HFFc6 (cell line): ENCODE data around the gene PSMG4. TPM values are rescaled to one million over a fixed set of nuclear protein-coding genes. Genes with fewer than 3 reads are reported as not detected.

Experiments
- DNase-seq: peaks from one replicate; pipeline ENCODE4 v3.0.0-alpha.2; 2018
- H3K27ac Mint-ChIP-seq: 2 replicates; pipeline ENCODE4 v1.8.0; 2020; ENCODE audit warnings: mild to moderate bottlenecking, mixed read lengths
- H3K27me3 Mint-ChIP-seq: 2 replicates; pipeline ENCODE4 v1.8.0; 2021; ENCODE audit warnings: mild to moderate bottlenecking, moderate library complexity, mixed read lengths; ENCODE audit not compliant: insufficient read depth
- H3K36me3 Mint-ChIP-seq: 2 replicates; pipeline ENCODE4 v1.8.0; 2021; ENCODE audit warnings: low read depth, mixed read lengths
- H3K4me1 Mint-ChIP-seq: 2 replicates; pipeline ENCODE4 v1.8.0; 2020; ENCODE audit warnings: low read depth, mixed read lengths
- H3K4me3 Mint-ChIP-seq: 2 replicates; pipeline ENCODE4 v1.8.0; 2020; ENCODE audit warnings: mild to moderate bottlenecking, moderate library complexity, mixed read lengths
- H3K9me3 Mint-ChIP-seq: 2 replicates; pipeline ENCODE4 v1.8.0; 2020; ENCODE audit warnings: mild to moderate bottlenecking, mixed read lengths
- total RNA-seq, 6 experiments: library from RNA; stranded (reverse); fragmentation: NEBNext Ultra II Directional; extraction: Animal tissue kit (Norgen Biotek cat#: 25700); gene quantifications; 2 replicates in 1 of 6; 3 replicates in 5 of 6; pipeline ENCODE4 v1.2.3, GENCODE V29; 2021
- TF ChIP-seq, protein P1 (sequence below): fragments of 200-600 bp; sonication (generic); IDR thresholded peaks from 2 replicates; pipeline ENCODE4 v1.5.0; 2021; ENCODE audit warnings: antibody characterized with exemption, mild to moderate bottlenecking

The PSMG4 gene
- total RNA-seq, 6 experiments from 2014 or later, result 14.9 to 20.1 (median 17.6) TPM

DNA sequence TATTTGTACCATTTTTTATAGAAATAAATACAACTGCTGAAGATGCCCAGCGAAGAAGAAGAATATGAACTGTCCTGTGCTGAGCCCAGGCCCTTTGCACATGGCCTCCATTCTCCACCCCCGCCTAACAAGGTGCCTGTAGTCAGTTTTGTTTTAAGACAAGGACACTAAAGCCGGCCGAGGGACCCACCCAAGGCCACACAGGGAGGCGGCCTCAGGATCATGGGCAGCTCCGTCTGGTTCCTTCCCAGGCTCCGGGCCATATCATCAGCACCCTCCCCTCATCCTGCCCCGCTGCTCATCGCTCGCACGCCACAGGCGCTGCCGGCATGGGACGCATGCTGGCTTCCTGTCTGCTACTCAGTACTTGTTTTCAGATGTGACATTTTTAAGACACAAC, 21.3 kb downstream of the PSMG4 start:
- H3K4me3 Mint-ChIP-seq, result no peak overlapping the region
- no peaks in the 10 kb centered on the region for H3K36me3 Mint-ChIP-seq
- TF ChIP-seq, protein P1, sequence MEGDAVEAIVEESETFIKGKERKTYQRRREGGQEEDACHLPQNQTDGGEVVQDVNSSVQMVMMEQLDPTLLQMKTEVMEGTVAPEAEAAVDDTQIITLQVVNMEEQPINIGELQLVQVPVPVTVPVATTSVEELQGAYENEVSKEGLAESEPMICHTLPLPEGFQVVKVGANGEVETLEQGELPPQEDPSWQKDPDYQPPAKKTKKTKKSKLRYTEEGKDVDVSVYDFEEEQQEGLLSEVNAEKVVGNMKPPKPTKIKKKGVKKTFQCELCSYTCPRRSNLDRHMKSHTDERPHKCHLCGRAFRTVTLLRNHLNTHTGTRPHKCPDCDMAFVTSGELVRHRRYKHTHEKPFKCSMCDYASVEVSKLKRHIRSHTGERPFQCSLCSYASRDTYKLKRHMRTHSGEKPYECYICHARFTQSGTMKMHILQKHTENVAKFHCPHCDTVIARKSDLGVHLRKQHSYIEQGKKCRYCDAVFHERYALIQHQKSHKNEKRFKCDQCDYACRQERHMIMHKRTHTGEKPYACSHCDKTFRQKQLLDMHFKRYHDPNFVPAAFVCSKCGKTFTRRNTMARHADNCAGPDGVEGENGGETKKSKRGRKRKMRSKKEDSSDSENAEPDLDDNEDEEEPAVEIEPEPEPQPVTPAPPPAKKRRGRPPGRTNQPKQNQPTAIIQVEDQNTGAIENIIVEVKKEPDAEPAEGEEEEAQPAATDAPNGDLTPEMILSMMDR, result no peak
- no peak overlapping the region for H3K27ac Mint-ChIP-seq
- H3K4me1 Mint-ChIP-seq, result peaks cover 30% of the 10 kb centered on the region
- no peaks in the 10 kb centered on the region; the same call in 1 of the 2 replicates for H3K27me3 Mint-ChIP-seq
- DNase-seq, result no peak
- H3K9me3 Mint-ChIP-seq, result no peaks in the 10 kb centered on the region

DNA sequence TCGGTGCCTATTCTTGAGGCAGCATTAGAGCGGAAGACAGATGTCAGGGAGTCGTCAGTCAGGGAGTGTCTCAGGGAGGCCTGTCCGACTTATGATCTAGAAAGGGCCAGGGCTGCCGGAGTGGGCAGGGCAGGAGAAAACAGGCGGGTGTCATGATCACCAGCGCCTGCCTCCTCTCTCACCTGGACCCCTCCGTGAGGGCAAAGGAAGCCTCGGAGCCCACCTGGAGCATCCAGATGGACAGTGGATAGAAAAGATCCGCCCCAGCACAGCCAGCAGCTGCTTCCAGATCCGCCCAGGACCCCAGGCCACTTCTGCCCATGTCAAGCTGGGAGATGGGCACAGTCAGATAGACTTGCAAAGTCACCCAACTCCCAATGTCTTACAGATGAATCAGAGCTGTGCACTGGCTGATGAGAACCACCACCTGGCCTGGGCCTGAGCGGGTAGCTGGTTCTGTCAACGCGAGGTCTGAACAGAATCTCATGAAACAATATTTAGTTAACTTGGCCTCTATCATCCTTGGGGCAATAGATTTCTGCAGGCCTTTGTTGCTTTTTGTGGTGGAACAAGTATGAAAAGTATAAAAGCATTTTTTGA, 22.2 kb downstream of the PSMG4 start:
- TF ChIP-seq, protein P1, result no peak
- no peak for DNase-seq
- Mint-ChIP-seq H3K36me3 (no peaks in the 10 kb centered on the region), H3K4me1 (peaks cover 30% of the 10 kb centered on the region), H3K27ac (peak overlapping the region; percentile 83; the same call in 1 of the 2 replicates), H3K9me3 (no peaks in the 10 kb centered on the region), H3K27me3 (peaks cover 2% of the 10 kb centered on the region), H3K4me3 (peak overlapping the region; percentile 60; the same call in 1 of the 2 replicates)

DNA sequence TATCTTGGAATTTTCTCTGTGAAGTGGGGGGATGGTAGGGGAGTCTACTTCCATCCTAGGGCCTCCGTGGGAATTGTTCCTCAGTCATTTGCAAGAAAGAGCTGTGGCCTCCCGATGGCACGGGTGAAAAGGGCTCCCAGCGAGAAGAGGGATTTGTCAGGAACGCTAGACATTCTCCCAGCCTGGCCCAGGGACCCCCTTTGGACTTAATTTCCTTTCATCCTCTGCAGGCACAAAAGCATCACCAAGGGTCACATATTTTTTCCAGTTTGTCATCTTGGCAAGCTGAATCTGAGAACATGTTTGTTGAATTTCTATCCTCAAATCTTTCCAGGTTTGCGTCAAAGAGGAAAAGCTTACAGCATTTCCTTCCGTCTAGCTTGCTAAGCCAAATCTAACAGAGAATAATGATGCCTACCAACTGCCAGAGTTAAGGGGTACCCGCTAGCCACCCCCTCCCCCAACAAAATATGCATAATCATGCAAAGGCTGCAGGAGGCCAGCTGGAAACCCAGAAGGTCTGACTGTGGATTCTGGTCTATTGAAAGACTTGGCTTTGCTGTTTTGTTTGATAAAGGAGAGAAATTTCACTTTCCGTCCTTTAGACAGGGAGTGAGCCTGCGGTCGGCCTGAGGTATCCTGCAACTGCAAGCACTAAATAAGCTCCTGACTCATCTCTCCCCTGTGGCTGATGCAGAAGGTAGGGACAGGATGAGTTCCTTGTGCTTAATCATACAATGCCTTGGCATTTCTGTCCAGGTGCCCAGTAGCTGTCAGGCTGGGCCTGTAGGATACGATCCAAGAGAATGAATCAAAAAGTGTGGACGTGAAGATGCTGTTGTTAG, 23.1 kb downstream of the PSMG4 start:
- H3K36me3 Mint-ChIP-seq, result no peaks in the 10 kb centered on the region
- H3K27me3 Mint-ChIP-seq, result peaks cover 2% of the 10 kb centered on the region
- peaks cover 30% of the 10 kb centered on the region for H3K4me1 Mint-ChIP-seq
- TF ChIP-seq, protein P1, result no peak; the same call in 1 of the 2 replicates
- peak overlapping the region; percentile 83 for H3K27ac Mint-ChIP-seq
- peak; percentile 91 for DNase-seq
- H3K9me3 Mint-ChIP-seq, result no peaks in the 10 kb centered on the region
- peak overlapping the region; percentile 60 for H3K4me3 Mint-ChIP-seq

DNA sequence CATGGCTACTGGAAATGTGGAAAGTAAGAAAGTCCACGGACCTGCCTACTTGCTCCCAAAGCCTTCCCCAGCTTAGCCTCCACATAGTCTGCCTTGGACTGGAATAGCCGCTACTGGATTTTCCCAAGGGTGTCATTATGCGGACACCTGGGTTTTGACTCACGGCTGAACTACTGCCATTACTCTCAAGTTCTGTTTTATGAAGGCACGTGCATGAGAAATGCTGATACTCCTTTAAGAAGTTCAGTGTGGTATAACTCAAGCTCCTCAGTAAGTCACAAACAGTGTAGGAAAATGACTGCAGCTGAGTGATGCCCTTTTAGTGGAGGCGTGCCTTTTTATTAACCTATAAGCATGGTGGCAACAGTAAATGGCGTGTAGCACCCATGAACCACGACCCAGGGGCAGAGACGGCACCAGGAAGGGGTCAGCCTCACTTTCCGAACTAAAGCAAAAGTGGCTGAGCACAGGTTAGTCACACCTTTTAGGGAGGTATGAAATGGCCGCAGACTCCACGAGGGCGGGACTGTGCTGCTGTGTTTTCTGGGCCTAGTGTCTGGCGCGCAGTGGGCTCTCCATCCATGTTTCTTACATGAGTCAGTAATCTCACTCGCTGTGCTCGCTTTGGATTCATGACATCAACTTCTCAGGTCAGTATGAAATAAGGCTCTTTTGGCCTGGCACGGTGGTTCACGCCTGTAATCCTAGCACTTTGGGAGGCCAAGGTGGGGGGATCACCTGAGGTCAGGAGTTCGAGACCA, 23.9 kb downstream of the PSMG4 start:
- DNase-seq, result no peak
- H3K36me3 Mint-ChIP-seq, result no peaks in the 10 kb centered on the region
- H3K4me1 Mint-ChIP-seq, result peaks cover 30% of the 10 kb centered on the region
- no peaks in the 10 kb centered on the region for H3K9me3 Mint-ChIP-seq
- peak overlapping the region; percentile 60 for H3K4me3 Mint-ChIP-seq
- H3K27ac Mint-ChIP-seq, result peak overlapping the region; percentile 83
- peaks cover 4% of the 10 kb centered on the region for H3K27me3 Mint-ChIP-seq
- TF ChIP-seq, protein P1, result no peak

DNA sequence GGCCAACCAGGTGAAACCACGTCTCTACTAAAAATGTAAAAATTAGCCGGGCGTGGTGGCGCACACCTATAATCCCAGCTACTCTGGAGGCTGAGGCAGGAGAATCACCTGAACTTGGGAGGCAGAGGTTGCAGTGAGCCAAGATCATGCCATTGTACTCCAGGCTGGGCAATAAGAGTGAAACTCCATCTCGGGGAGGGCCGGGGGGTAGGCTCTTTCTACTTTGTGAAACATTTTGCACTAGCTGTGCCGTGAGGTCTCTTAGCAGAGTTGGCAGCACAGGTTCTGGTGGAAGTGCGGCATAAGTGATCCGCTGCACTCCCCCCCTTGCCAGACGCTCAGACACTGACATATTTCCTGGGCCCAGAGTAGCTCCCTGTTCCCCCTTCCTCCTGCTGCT, 24.5 kb downstream of the PSMG4 start:
- no peak overlapping the region for H3K27ac Mint-ChIP-seq
- H3K36me3 Mint-ChIP-seq, result no peaks in the 10 kb centered on the region
- peaks cover 30% of the 10 kb centered on the region for H3K4me1 Mint-ChIP-seq
- peaks cover 9% of the 10 kb centered on the region for H3K27me3 Mint-ChIP-seq
- no peak for DNase-seq
- TF ChIP-seq, protein P1, result no peak
- no peak overlapping the region for H3K4me3 Mint-ChIP-seq
- no peaks in the 10 kb centered on the region for H3K9me3 Mint-ChIP-seq
